ENCODE measurements around the gene KIAA1755. TPM values are rescaled to one million over a fixed set of nuclear protein-coding genes. Genes with fewer than 3 reads are reported as not detected.

The KIAA1755 gene
- total RNA-seq, 1 donor from 2014 or later, result 1.1 TPM

GRCh38 chr20:38228436-38228835 is 32.1 kb downstream of the KIAA1755 start:
- no peaks in the 10 kb centered on the region for H3K36me3 Mint-ChIP-seq (ENCODE audit: low read depth, unreplicated experiment)
- no peak for TF ChIP-seq CTCF (IDR thresholded peaks at IDR 0.05; ENCODE audit: insufficient read depth, low read depth, low read length)
- peaks cover 26% of the 10 kb centered on the region for H3K27me3 Mint-ChIP-seq (ENCODE audit: low read depth, unreplicated experiment)
- H3K27ac Mint-ChIP-seq (ENCODE audit: unreplicated experiment), result no peak overlapping the region
- FAIRE-seq, result no peak
- H3K9me3 ChIP-seq (ENCODE audit: insufficient read depth, low read depth, low read length), result no peaks in the 10 kb centered on the region
- H3K4me3 ChIP-seq (ENCODE audit: insufficient read depth, low read depth, low read length), result no peak overlapping the region
- peaks cover 3% of the 10 kb centered on the region for H3K4me1 Mint-ChIP-seq (ENCODE audit: low read depth, unreplicated experiment)
- H3K79me2 ChIP-seq (ENCODE audit: insufficient read depth, low read length), result no peaks in the 10 kb centered on the region
- H3K9me3 Mint-ChIP-seq (ENCODE audit: unreplicated experiment), result no peaks in the 10 kb centered on the region
- no peak overlapping the region for H3K4me2 ChIP-seq (ENCODE audit: low read length)
- H4K20me1 ChIP-seq (ENCODE audit: insufficient read depth, low read length), result no peaks in the 10 kb centered on the region
- DNase-seq (ENCODE audit: low read depth), result no peak
- H3K27me3 ChIP-seq (ENCODE audit: insufficient read depth, low read length), result no peaks in the 10 kb centered on the region
- no peak overlapping the region for H3K27ac ChIP-seq (ENCODE audit: low read depth, low read length)
- H2AFZ ChIP-seq (ENCODE audit: low read depth, low read length), result no peak overlapping the region
- H3K4me3 Mint-ChIP-seq (ENCODE audit: unreplicated experiment), result peak overlapping the region; percentile 27
- H3K9ac ChIP-seq (ENCODE audit: low read length), result no peak overlapping the region
- peaks cover 6% of the 10 kb centered on the region for H3K4me1 ChIP-seq (ENCODE audit: insufficient read depth, low read length)
- no peaks in the 10 kb centered on the region for H3K36me3 ChIP-seq (ENCODE audit: insufficient read depth, low read length)

GRCh38 chr20:38227420-38228360 is 32.8 kb downstream of the KIAA1755 start:
- Histone ChIP-seq H3K4me2 (ENCODE audit: low read length) (no peak overlapping the region), H3K9me3 (ENCODE audit: insufficient read depth, low read depth, low read length) (no peaks in the 10 kb centered on the region), H3K4me3 (ENCODE audit: insufficient read depth, low read depth, low read length) (no peak overlapping the region), H3K27me3 (ENCODE audit: insufficient read depth, low read length) (no peaks in the 10 kb centered on the region), H3K36me3 (ENCODE audit: insufficient read depth, low read length) (no peaks in the 10 kb centered on the region), H3K9ac (ENCODE audit: low read length) (no peak overlapping the region), H4K20me1 (ENCODE audit: insufficient read depth, low read length) (no peaks in the 10 kb centered on the region), H2AFZ (ENCODE audit: low read depth, low read length) (no peak overlapping the region), H3K79me2 (ENCODE audit: insufficient read depth, low read length) (no peaks in the 10 kb centered on the region), H3K27ac (ENCODE audit: low read depth, low read length) (no peak overlapping the region), H3K4me1 (ENCODE audit: insufficient read depth, low read length) (peaks cover 6% of the 10 kb centered on the region)
- H3K4me1 Mint-ChIP-seq (ENCODE audit: low read depth, unreplicated experiment), result peaks cover 3% of the 10 kb centered on the region
- no peak overlapping the region for H3K4me3 Mint-ChIP-seq (ENCODE audit: unreplicated experiment)
- FAIRE-seq (no peak), DNase-seq (ENCODE audit: low read depth) (no peak)
- H3K27me3 Mint-ChIP-seq (ENCODE audit: low read depth, unreplicated experiment), result peaks cover 26% of the 10 kb centered on the region
- H3K36me3 Mint-ChIP-seq (ENCODE audit: low read depth, unreplicated experiment), result no peaks in the 10 kb centered on the region
- TF ChIP-seq EZH2 (IDR thresholded peaks at IDR 0.05; ENCODE audit: insufficient read depth, low read length) (no peak), CTCF (IDR thresholded peaks at IDR 0.05; ENCODE audit: insufficient read depth, low read depth, low read length) (no peak)
- no peaks in the 10 kb centered on the region for H3K9me3 Mint-ChIP-seq (ENCODE audit: unreplicated experiment)
- H3K27ac Mint-ChIP-seq (ENCODE audit: unreplicated experiment), result peak overlapping the region; percentile 26

GRCh38 chr20:38226553-38226952 is 34.0 kb downstream of the KIAA1755 start:
- no peaks in the 10 kb centered on the region for H3K27me3 ChIP-seq (ENCODE audit: insufficient read depth, low read length)
- Mint-ChIP-seq H3K4me3 (ENCODE audit: unreplicated experiment) (no peak overlapping the region), H3K27me3 (ENCODE audit: low read depth, unreplicated experiment) (peaks cover 26% of the 10 kb centered on the region), H3K9me3 (ENCODE audit: unreplicated experiment) (no peaks in the 10 kb centered on the region), H3K36me3 (ENCODE audit: low read depth, unreplicated experiment) (no peaks in the 10 kb centered on the region), H3K27ac (ENCODE audit: unreplicated experiment) (no peak overlapping the region), H3K4me1 (ENCODE audit: low read depth, unreplicated experiment) (peaks cover 3% of the 10 kb centered on the region)
- H3K4me3 ChIP-seq (ENCODE audit: insufficient read depth, low read depth, low read length), result no peak overlapping the region
- H3K9me3 ChIP-seq (ENCODE audit: insufficient read depth, low read depth, low read length), result no peaks in the 10 kb centered on the region
- TF ChIP-seq CTCF (IDR thresholded peaks at IDR 0.05; ENCODE audit: insufficient read depth, low read depth, low read length), result no peak
- TF ChIP-seq EZH2 (IDR thresholded peaks at IDR 0.05; ENCODE audit: insufficient read depth, low read length), result no peak
- FAIRE-seq (no peak), DNase-seq (ENCODE audit: low read depth) (no peak)
- H3K79me2 ChIP-seq (ENCODE audit: insufficient read depth, low read length), result no peaks in the 10 kb centered on the region
- peaks cover under 1% of the 10 kb centered on the region for H3K4me1 ChIP-seq (ENCODE audit: insufficient read depth, low read length)
- H3K9ac ChIP-seq (ENCODE audit: low read length), result no peak overlapping the region
- H3K36me3 ChIP-seq (ENCODE audit: insufficient read depth, low read length), result no peaks in the 10 kb centered on the region
- no peak overlapping the region for H3K27ac ChIP-seq (ENCODE audit: low read depth, low read length)
- no peak overlapping the region for H2AFZ ChIP-seq (ENCODE audit: low read depth, low read length)
- no peaks in the 10 kb centered on the region for H4K20me1 ChIP-seq (ENCODE audit: insufficient read depth, low read length)
- H3K4me2 ChIP-seq (ENCODE audit: low read length), result no peak overlapping the region

Data from astrocyte (in vitro differentiated cells and primary cell).